Hippocampal formation (tissue), 2 donors: ENCODE measurements around the gene NOX4.
"Not testable (repeated sequence)": the region's sequence is repeated elsewhere in the genome, so short reads cannot be mapped to it uniquely, and the experiment has no call there.

Experiments used
- DNase-seq, 2 donors: peaks; one replicate each; lab custom pipeline; 2025; lab: John Stamatoyannopoulos, UW

The NOX4 gene

GRCh38 chr11:89303029-89303428 lies 188.1 kb downstream of the NOX4 start:
- not testable (repeated sequence) for DNase-seq

- DNase-seq, result not testable (repeated sequence)
Measured at GRCh38 chr11:89295023-89295422, 196.2 kb downstream of the NOX4 start.

DNA sequence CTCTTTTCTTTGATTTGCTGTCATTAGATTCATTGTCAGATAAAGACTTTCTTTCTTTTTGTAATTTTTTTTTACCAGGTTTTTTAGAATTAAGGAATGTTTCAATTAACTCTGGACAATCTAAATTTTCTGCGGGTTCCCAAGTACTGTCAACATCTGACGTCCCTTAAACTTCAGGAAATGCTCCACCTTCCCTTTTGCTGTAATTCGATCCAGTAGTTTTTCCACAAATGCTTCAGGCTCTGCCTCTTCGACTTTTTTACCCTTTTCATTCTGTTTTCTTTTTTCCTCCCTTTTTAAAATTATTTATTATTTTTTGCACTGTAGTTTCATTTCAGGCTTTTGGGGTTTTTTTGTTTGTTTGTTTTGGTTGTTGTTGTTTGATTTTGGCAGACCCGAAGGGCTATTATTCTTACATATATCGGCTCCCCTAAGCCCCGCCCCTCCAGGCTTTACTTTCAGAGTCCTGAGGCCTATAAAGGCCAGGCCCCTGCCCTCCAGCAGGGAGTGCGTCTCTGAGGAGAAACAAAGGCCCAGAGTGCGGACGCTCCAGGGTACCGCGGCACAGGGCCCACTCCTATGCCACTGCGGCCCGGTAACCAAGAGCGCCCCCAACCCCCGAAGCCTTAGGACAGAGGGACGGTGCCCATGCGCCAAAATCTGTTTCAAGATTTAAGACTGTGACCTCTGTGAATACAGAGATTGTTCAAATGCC lies 197.1 kb downstream of the NOX4 start:
- DNase-seq, result no peak

DNA sequence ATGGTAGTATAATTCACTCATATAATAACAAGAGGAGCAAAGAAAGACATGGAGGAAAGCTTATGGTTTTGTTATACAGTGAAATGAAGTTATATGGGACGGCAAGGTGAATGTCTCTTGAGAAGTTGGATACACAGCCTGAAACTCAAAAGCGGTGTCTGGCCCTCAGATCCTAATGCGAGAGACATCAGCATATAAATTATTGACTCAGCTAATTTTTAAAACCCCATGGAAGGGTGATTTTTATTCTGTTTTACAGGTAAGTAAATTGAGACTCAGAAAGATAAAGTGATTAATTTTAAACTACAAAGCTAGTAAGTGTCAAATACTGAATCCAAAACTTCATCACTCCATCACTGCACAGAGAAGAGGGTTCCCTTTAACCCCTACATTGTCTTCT lies 203.2 kb downstream of the NOX4 start:
- not testable (repeated sequence) for DNase-seq

DNA sequence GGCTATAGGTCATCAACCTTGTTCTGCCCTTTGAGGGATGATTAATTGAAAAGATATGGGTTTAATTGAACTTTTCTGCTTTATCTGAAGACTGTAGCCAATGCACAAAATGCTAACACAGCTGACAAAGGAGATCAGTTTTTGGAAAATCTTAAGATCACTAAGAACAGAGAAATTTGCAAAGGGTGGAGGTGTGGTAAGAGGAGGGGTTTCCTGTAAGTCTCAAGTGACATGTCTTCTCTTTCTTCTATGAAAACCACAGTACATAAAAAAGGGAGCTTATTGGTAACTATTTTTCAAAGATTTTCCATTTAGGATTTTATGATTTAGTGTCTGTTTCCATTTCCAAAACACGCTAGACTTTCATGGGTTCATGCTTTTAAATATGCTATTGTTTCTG lies 204.6 kb downstream of the NOX4 start:
- not testable (repeated sequence) for DNase-seq

- not testable (repeated sequence) for DNase-seq
Measured at GRCh38 chr11:89281032-89281677, 210.0 kb downstream of the NOX4 start.

DNA sequence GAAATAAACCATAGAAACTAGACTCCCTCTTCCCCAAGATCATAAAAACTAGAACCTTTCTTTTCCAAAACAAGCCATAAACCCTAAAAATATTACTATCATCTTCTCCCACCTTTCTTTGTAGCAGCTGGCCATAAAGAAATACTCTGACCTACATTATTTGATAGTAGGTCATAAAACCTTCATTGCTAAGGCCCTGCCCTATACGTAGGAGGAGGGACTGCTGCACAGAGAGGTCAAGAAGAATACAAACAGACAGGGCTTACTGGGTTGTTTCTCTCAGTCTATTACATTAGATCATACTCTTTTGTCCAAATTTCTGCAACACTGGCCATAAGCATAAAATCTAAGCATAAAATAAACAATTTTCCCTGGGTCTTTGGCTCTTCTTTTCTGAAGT lies 212.0 kb downstream of the NOX4 start:
- DNase-seq, result no peak

- peak; percentile 2 to 74 for DNase-seq
Measured at GRCh38 chr11:89275966-89276365, 215.2 kb downstream of the NOX4 start.
